ENCODE data around the gene FOXB1.

GRCh38 chr15:60006873-60007272, 2.8 kb downstream of the FOXB1 start:
- TF ChIP-seq, protein P1, sequence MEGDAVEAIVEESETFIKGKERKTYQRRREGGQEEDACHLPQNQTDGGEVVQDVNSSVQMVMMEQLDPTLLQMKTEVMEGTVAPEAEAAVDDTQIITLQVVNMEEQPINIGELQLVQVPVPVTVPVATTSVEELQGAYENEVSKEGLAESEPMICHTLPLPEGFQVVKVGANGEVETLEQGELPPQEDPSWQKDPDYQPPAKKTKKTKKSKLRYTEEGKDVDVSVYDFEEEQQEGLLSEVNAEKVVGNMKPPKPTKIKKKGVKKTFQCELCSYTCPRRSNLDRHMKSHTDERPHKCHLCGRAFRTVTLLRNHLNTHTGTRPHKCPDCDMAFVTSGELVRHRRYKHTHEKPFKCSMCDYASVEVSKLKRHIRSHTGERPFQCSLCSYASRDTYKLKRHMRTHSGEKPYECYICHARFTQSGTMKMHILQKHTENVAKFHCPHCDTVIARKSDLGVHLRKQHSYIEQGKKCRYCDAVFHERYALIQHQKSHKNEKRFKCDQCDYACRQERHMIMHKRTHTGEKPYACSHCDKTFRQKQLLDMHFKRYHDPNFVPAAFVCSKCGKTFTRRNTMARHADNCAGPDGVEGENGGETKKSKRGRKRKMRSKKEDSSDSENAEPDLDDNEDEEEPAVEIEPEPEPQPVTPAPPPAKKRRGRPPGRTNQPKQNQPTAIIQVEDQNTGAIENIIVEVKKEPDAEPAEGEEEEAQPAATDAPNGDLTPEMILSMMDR (IDR thresholded peaks at IDR 0.05) = no peak
- no peak for TF ChIP-seq ZFX (IDR thresholded peaks at IDR 0.05; ENCODE audit: borderline replicate concordance)
